NCI-H1417 (cell line): ENCODE measurements around the gene TRIM39.

Source experiments
- DNase-seq, 3 experiments: peaks; one replicate each; lab custom pipeline; 2025; lab: John Stamatoyannopoulos, UW

TRIM39 gene

DNA sequence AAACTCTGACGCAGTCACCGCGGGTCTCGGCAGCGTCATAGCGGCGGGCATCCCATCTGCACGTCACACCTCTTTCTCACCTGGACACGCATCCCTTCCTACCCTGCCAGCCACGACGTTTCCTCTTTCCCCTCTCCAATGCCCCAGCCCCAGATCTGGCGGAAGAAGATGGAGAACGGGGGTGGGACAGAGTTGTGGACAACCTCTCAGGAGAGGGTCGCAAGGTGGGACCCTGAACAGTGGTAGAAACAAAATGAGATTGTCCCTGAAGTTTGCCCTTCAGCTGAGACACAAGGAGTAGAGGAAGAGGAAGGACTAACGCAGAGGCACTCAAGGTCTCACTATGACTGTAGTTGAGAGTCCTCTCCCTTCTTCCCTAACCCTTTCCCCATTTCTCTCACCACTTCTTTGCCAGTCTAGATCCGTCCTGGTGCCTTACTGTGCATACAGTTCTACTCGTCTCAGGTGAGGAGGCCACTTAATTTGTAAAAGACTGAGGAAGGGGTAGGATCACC, 562 bp downstream of the TRIM39 start:
- DNase-seq: no peak

DNA sequence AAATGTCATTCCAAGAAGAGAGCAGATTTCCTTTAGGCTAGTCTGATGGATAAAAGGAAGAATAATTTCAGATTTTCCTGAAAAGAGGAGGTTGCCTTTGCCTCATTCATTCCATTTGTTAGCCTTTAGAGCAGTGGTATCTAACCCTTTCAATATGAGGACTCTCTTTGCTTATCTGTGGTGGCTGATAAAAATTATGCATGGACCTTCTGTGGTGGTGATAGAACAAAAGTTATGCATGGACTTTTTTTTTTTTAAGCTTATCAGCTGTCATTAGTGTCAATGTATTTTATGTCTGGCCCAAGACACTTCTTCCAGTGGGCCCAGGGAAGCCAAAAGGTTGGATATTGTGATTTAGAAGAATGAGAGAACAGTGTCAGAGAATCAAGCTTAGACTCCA, 1.7 kb downstream of the TRIM39 start:
- no peak for DNase-seq

DNA sequence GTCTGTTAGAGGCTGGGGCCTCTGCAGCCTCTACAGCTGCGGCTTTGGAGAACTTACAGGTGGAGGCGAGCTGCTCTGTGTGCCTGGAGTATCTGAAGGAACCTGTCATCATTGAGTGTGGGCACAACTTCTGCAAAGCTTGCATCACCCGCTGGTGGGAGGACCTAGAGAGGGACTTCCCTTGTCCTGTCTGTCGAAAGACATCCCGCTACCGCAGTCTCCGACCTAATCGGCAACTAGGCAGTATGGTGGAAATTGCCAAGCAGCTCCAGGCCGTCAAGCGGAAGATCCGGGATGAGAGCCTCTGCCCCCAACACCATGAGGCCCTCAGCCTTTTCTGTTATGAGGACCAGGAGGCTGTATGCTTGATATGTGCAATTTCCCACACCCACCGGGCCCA, 2.6 kb downstream of the TRIM39 start:
- no peak for DNase-seq

DNA sequence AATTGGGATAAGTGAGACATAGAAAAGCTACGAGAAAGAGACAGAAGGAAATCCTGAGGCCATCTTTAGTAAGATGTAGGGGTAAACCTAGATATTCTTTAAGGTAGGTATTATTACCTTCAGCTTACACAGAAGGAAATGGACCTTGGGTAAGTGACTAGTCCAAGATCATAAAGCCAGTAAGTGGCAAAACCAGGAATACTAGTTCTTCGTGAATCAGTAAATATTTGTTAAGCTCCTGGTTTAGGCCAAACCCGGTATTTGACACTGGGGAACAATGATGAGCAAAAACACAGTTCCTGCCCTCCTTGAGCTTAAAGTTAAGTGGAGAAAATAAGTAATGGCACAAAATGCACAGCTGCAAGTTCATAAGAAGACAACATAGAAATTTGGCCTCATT, 5.3 kb downstream of the TRIM39 start:
- no peak for DNase-seq

DNA sequence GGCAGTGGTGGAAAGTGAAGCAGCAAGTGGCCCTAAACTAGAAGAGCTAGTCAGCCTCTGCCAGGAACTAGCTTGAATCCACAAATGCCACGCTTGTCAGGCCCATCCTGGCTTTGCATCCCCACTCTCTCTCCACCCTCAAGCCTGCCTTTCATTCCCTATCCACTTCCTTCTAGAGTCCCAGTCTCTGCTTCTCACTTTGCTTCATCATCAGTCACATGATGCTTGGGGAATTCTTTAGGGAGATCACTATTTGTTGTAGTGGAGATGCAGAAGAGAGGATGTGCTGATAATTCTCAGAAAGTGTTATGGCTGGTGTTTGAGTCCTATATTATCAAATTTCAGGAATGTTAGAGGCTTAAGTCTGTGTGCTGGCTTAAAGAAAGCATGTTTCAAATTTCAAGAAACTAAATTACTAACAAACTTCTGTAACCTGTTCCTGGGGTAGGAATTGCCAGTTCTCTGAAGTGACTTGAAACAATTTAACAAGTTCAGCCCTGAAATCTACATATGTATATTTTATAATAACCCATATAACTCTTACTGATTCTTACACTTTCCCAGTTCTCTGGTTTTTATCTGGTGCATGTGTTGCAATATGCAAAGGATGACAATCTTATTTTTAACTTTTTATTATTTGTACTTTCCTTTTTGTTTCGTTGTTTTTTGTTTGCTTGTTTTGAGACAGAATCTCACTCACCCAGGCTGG, 7.5 kb downstream of the TRIM39 start:
- no peak for DNase-seq

DNA sequence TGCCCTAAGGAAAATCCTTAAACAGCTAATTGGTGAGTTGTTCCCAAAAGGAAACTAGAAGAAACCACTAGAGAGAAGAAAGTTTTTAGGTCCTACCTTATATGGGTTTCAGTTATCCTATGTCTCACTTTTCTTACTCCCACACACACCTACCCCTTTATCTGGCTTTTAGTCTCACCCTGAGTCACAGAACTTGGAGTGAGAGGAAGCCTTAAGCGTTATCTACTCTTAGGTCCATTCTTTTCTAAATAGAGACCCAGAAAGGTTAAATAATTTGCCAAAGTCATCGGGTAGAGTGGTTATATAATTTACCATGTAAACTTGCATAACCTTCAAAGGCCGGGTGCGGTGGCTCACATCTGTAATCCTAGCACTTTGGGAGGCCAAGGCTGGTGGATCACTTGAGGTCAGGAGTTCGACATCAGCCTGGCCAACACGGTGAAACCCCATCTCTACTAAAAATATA, 13.9 kb downstream of the TRIM39 start:
- DNase-seq: no peak

DNA sequence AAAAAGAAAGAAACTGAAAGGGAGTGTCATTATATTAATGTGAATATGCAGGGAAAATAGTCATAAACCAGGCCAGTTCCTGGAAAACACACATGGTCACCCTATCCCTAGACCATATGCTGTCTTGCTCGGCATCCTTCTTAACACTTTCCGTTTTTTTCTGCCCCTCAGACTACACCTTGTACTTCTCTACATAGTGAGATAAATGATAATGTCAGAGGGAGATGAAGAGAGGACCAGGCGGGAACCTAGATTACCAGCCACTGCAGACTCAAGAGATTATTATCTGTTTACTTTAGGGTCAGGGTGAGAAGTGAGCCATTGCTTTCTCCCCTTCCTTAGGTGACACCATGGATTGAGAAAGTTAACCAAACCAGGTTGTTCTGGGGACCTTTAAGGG, 14.5 kb downstream of the TRIM39 start:
- no peak for DNase-seq

DNA sequence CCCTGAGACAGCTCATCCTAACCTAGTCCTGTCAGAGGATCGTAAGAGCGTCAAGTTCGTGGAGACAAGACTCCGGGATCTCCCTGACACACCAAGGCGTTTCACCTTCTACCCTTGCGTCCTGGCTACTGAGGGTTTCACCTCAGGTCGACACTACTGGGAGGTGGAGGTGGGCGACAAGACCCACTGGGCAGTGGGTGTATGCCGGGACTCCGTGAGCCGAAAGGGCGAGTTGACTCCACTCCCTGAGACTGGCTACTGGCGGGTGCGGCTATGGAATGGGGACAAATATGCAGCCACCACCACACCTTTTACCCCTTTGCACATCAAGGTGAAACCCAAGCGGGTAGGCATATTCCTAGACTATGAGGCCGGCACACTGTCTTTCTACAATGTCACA, 15.0 kb downstream of the TRIM39 start:
- no peak for DNase-seq

DNA sequence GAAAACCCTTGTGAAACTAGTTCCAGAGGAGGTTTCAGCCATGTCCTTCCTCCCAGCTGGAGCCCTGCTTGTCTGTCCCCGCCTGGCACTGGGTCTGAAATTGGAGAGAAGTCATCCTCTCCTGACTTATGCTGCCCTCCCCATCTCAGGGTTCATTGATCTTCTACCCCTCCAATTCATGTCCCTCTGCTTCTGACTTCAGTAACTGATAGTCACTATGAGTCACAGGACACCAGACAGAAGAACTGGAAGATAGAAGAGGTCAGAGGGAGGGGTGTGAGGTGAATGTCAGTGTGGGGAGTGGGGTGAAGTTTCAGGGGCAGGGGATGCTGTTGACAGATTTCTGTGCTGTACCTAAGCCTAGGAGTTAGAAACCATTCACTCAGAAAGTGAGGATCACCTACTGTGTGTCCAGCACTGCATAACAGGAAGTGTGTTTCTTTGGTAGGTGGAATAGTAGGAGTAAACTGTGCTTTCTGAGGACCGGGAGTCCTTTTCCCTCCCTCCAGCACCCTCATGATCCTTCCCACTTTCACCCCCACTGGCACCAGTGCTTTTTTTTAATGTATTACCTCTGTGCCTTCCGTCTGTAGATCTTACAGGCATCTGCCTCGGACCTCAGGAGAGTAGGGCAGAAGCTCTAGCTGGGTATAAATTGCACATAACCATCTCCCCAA, 17.6 kb downstream of the TRIM39 start:
- no peak for DNase-seq

DNA sequence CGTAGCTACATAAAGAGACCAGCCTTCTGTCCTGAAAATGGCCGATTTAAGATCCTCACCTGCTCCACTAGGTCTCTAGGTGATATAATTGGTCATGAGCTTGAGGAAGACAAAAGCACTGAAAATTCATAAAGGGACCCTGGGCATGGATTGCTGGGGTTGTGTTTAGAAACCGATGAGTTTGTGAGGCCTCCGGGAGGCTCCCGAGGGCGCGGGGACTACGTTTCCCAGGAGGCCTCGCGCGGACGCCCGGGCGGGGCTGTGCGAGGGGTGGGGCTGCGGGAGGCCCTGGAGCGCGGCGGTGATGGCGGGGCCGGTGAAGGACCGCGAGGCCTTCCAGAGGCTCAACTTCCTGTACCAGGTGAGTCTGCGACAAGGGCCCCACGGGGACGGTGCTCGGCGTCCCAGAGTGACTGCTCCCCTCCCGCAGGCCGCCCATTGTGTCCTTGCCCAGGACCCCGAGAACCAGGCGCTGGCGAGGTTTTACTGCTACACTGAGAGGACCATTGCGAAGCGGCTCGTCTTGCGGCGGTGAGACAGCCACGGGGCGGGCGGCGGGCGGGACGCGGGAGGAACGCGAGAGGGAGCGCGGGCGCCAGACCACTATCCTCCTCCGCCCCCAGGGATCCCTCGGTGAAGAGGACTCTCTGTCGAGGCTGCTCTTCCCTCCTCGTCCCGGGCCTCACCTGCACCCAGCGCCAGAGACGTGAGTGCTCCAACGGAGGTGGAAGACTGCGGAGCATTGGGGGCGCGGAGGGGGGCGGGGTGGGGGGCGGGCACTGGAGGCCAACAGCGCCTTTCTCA, 18.3 kb downstream of the TRIM39 start, which contains the start of gene RPP21:
RPP21 (plus strand) TSS at position 289 of the 804 bp plus-strand sequence; CDS start at position 305, 16 bp downstream.
- peak; percentile 80 to 91 (median 85) for DNase-seq

DNA sequence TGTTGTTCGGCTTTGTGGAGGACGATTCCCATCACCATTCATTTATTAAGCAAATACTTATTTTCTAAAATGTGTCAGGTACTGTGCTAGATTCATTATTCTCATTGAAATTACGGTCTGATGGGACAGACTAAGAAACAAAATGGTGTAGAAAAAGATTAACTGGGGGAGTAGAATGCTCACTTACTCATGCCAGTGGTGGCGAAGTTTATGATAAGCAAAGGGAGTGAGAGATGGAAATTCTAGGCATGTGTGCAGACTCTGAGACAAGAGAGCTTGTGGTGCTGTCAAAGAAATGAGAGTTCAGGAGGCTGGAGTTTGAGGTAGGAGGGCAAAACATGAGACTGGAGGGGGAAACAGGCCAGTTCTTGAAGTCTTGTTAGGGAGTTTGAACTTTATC, 19.1 kb downstream of the TRIM39 start:
- no peak for DNase-seq

DNA sequence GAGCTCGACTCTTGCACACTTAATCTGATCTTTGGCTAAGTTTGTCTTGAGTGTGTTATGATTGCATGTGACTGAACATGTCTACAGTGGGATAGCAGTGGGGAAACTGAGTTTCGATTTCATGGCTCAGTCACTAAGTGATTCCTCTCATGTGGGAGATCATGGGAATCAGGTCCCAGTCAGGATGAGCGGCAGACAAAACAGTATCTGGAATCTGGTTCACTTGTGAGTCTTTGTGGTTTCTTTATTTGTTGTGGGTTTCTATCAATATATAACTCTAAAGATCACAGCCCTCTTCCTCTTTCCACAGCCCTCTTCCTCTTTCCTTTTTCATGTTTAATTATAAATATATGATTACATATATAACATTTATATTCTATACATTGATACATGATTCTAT, 22.2 kb downstream of the TRIM39 start:
- no peak for DNase-seq

DNA sequence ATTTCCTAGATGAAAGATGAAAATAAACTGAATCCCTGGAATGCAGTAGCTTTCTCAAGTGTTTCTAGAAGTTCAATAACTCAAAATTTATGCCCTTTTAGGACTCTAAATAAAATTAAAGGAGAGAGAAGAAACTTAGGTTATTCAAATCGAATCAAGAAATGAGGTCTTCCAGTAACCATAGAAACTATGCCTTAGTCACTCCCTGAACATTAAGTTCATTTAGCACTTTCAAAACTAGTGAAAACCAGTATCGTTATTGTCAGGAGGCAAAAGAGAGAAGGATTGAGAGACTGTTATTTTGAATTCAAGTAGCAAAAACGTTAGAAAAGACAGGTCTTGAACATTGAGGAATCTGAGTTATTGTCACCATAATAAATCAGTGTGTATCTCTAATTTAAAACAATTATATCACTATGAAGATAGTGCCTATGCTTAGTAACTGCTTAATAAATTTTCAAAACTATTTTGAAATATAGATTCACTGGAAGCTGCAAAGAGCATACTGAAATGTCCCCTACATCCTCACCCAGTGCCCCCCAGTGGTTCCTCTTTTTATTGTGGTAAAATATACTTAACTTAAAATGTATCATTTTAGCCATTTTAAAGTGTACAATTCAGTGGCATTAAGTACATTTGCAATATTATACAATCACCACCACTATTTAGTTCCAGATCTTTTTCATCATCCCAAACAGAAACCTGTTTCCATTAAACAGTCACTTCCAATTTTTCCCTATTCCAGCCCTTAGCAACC, 22.9 kb downstream of the TRIM39 start:
- DNase-seq: no peak

DNA sequence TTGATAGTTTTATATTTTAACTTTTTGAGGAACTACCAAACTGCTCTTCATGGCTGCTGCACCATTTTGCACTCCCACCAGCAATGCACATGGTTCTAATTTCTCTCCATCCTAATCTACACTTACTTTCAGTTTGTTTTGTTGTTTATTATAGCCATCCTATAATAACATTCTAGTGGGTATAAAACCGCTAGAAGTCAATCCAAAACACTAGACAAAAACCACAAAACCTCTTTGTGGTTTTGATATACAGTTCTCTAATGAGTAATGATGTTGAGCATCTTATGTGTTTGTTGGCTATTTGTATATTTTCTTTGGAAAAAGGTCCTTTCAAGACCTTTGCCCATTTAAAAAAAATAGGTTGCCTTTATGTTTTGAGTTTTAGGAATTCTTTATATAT, 23.8 kb downstream of the TRIM39 start:
- no peak for DNase-seq

DNA sequence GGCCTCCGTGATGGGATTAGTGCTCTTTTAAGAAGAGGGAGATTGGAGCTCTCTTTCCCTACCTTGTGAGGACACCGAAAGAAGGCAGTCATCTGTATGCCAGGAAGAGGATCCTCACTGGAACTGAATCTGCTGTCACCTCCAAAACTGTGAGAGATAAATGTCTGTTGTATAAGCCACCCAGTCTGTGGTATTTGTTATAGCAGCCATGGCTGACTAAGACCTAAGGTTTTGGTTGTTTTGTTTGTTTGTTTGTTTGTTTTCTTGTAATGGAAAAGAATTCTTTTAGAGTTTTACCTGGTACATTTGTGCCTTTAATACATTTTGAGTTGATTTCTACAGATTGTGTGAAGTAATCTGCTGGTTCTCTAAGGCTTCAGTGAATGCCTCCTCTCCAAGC, 25.8 kb downstream of the TRIM39 start:
- DNase-seq: no peak

DNA sequence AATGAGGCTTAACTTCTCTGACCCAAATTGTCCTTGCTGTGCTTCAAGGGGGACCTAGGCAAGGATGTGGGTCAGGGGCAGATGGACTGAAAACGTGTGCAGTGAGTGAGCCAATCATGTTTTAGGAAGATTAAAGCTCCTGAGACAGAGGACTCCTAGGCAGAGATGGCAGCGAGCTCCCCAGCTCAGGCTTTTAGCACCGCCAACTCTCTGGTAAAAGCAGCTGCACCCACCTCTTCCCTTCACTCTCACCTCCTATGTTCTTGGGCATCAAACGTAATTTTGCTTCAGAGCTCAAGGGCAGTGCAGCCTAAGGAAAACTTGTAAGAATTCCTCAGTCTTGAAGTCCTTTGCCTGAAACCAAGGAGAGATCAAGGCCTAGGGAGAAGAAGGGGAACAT, 28.6 kb downstream of the TRIM39 start:
- no peak for DNase-seq

DNA sequence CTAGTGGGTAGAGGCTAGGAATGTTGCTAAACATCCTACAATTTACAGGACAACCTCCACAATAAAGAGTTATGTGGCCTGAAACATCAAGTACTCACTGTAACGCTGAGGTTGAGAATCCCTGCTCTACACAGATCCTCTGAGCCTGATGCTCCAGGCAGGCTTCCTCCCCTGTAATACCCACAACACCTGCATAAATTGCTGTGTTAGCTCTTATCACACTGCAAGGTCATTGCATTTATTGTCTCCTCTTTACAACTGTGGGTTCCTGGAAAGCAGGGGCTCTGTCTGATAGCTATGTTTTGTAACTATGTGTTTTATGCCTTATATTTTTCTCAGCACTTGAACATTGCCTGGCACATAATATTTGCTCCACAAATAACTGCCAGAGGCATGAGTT, 29.8 kb downstream of the TRIM39 start:
- no peak for DNase-seq

DNA sequence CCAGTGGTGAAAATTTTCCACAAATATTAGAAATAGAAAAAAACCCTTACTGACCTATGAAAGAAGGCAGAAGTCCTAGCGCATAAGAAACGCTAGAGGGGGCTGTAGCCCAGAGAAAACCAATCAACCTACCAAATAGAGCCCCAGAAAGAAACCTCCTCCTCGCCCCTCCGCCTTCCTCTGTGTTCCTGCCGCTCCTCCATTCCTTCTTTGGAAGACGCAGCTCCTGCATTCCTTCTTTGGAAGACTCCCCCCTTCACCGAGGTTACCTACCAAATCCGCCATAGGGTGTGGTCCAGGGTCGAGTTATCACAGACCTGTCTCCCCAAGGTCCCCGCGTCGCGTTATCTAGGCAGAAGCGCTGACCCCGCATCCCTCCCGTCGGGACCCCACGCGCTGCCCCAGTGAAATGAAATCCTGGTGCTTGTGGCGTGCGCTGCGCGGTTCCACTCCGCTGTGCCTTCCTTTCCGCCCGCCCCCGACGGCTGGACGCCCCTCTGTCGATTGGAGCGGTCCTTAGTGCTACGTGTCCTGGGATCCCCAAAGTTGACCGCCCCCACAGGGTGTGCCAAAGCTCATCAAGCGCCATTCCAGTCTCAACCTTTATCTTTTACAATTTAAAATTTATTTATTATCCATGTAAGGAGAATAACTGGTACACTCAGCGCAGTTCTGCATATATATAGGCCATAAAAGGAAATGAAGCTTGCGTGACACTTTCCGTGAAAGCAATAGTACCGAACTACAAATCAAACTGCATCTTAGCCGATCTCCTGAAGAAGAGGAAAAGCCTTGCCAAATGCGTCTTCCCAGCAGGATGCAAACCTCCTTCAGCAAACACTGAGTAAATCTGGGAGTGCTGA, 31.2 kb downstream of the TRIM39 start:
- peak; percentile 17 to 76 (median 39) for DNase-seq

DNA sequence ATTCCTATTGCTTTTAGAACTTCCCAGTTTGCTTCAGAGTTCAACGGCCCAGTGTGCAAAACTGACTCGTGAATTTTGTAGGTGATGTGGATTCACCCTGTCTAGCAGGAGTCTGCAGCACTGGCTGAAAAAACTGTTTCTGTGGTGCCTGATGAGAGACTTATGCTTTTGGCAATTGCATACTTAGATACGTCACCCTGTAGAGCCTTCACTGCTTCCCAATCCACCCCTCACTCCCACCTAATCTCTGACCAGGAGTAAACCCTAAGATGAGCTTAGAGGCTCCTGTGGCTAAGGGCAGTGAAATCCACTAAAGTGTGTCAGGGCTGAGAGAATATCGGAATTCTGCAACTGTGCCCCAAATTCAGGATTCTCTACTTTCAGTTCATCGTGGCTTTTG, 32.5 kb downstream of the TRIM39 start:
- no peak for DNase-seq

DNA sequence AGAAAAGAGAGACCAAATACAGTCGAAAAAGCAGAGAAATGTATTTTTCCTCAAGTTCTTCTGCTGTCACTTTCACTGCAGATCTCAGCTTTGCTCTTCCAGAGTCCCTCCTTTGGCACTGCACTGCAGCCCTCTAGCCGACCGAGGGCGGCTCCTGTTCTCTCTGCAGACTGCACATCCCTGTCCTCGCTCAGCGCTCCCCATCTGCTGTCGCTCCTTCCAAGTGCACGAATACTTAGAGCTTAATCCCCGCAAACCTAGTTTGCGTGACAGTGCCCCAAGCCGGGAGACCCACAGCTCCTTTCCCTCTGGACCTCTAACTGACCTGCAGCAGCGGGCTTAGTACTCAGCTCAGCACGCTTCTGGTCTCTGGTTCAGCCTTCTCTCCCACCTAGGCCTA, 33.4 kb downstream of the TRIM39 start:
- no peak for DNase-seq

DNA sequence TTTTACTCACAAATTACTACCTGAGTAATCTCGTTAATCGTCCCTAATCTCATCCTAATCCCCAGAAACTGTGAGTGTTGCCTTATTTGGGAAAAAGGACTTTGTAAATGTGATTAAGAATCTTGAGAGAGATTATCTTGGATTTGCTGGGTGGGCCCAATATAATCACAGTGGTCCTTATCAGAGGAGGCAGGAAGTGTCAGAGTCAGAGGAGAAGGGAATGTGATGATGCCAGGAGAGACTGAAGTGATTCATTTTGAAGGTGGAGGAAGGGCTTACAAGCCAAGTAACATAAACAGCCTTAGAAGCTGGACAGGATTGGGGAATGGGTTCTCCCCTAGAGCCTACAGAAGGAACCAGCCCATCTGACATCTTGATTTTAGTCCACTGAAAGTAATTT, 34.9 kb downstream of the TRIM39 start:
- no peak for DNase-seq
